CD4-positive, alpha-beta T cell (primary cell): ENCODE data around the gene TLCD1. TPM values are rescaled to one million over a fixed set of nuclear protein-coding genes. Genes with fewer than 3 reads are reported as not detected.

Source experiments
- ATAC-seq: fragments of 200-7000 bp; cut with Tn5 transposase; one replicate; pipeline ENCODE4 v1.10.0; 2022; ENCODE audit warnings: mild to moderate bottlenecking; ENCODE audit not compliant: poor library complexity
- CTCF ChIA-PET: fragments of 350-600 bp; sonication (Branson Sonifier 250); formaldehyde crosslinking; loops from one replicate; lab custom pipeline; 2021; ENCODE audit warnings: antibody characterized with exemption, inconsistent platforms; lab: Charles Lee
- POLR2A ChIA-PET: fragments of 350-600 bp; sonication (Branson Sonifier 250); formaldehyde crosslinking; loops from one replicate; lab custom pipeline; 2021; ENCODE audit warnings: antibody characterized with exemption, inconsistent platforms; lab: Charles Lee
- DNase-seq, 14 experiments: peaks; one replicate each; pipeline ENCODE4 v3.0.0-alpha.2; 2013 to 2020; ENCODE audit warnings: mixed read lengths in 2 of 14
- H3K27ac ChIP-seq, 2 donors: one replicate each; pipeline versions ENCODE4 v1.5.1 to v1.7.0; 2013; ENCODE audit warnings: low read length in 2 of 2, low read depth in 1 of 2, mild to moderate bottlenecking in 1 of 2
- H3K27me3 ChIP-seq, 2 experiments: 1 replicate in 1 of 2; 2 replicates in 1 of 2; pipeline versions ENCODE4 v1.6.1 to v1.7.0; 2013; ENCODE audit warnings: low read length in 2 of 2, control low read depth in 1 of 2, mild to moderate bottlenecking in 1 of 2, moderate library complexity in 1 of 2; ENCODE audit not compliant: insufficient read depth in 2 of 2, control insufficient read depth in 1 of 2
- H3K36me3 ChIP-seq: one replicate; pipeline ENCODE4 v1.6.1; 2013; ENCODE audit warnings: low read length, control low read depth; ENCODE audit not compliant: insufficient read depth
- H3K4me1 ChIP-seq: one replicate; pipeline ENCODE4 v1.6.1; 2013; ENCODE audit warnings: low read length, control low read depth; ENCODE audit not compliant: insufficient read depth
- H3K4me3 ChIP-seq: one replicate; pipeline ENCODE4 v1.5.1; 2013; ENCODE audit warnings: mild to moderate bottlenecking, low read length, moderate library complexity
- H3K9me3 ChIP-seq, 2 experiments: 1 replicate in 1 of 2; 2 replicates in 1 of 2; pipeline versions ENCODE4 v1.6.1 to v1.7.0; 2013; ENCODE audit warnings: low read length in 2 of 2, mild to moderate bottlenecking in 2 of 2, control low read depth in 1 of 2, moderate library complexity in 1 of 2; ENCODE audit not compliant: control insufficient read depth in 1 of 2, insufficient read depth in 1 of 2
- H3K27ac Mint-ChIP-seq: one replicate; pipeline ENCODE4 v1.8.0; 2020; ENCODE audit warnings: mixed read lengths
- H3K27me3 Mint-ChIP-seq: one replicate; pipeline ENCODE4 v1.8.0; 2021; ENCODE audit warnings: mixed read lengths
- H3K36me3 Mint-ChIP-seq: one replicate; pipeline ENCODE4 v1.8.0; 2021; ENCODE audit warnings: low read depth, mixed read lengths
- H3K4me1 Mint-ChIP-seq: one replicate; pipeline ENCODE4 v1.8.0; 2021; ENCODE audit warnings: low read depth, mixed read lengths
- H3K4me3 Mint-ChIP-seq: one replicate; pipeline ENCODE4 v1.8.0; 2020; ENCODE audit warnings: mild to moderate bottlenecking, mixed read lengths
- H3K9me3 Mint-ChIP-seq: one replicate; pipeline ENCODE4 v1.8.0; 2020; ENCODE audit warnings: mixed read lengths
- intact Hi-C, 2 experiments: fragments of 100-400 bp; cut with DNase I in 1 of 2; cut with micrococcal nuclease in 1 of 2; formaldehyde crosslinking; loops; one replicate each; pipeline versions ENCODE4 v1.15.1 to v1.9.0; 2023 to 2025; cut with DNase I, micrococcal nuclease
- total RNA-seq, 174 experiments: library from RNA in 2 of 174; stranded (reverse) in 2 of 174; gene quantifications; one replicate each; pipeline ENCODE4 v1.2.3 and lab custom pipeline; 2021 to 2026
- TF ChIP-seq, protein P1 (sequence below): fragments of 200-600 bp; IDR thresholded peaks from one replicate; pipeline ENCODE4 v1.8.0; 2022; ENCODE audit warnings: antibody characterized with exemption, mild to moderate bottlenecking

The TLCD1 gene
- total RNA-seq, 2 experiments from 2014 or later = 0.39 to 0.60 TPM

DNA sequence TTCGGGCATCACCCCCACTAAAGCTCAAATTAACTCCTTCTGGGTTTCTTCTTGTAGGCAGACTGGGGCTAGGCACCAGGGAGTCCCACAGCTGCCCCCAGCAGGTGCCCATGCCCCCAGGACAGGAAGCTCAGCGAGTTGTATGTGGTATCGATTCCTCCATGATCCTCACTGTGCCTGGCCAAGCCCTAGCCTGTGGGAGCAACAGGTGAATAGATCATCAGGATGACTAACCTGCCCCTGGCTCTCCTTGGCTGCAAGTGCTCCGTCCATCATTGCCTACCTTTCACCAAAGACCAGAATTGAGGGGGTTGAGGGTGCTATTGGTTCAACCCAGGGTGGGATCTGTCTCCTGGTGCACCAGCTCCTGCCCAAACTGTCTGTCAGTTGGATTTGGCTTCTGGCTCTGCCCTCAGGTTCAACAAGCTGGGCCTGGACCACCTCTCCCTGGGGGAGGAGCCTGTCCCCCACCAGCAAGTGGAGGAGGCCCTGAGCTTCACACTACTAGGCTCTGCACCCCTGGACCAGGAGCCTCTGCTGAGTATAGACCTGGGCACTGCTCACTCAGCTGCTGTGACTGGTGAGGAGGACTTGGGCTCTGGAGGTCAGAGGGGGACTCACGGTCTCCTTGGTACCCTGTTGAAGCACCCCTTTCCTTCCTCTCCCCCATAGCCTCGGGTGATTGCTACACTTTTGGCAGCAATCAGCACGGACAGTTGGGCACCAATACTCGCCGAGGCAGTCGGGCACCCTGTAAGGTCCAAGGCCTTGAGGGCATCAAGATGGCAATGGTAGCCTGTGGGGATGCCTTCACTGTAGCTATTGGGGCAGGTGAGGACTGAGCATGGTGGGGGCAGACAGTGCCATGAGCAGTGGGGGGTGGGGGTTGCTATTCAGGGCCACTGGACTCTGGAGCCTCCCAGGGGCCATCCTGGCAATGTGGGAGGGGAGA is 14.6 kb upstream of the TLCD1 start:
- Histone ChIP-seq H3K4me1 (peaks cover 51% of the 10 kb centered on the region), H3K9me3 (no peaks in the 10 kb centered on the region)

DNA sequence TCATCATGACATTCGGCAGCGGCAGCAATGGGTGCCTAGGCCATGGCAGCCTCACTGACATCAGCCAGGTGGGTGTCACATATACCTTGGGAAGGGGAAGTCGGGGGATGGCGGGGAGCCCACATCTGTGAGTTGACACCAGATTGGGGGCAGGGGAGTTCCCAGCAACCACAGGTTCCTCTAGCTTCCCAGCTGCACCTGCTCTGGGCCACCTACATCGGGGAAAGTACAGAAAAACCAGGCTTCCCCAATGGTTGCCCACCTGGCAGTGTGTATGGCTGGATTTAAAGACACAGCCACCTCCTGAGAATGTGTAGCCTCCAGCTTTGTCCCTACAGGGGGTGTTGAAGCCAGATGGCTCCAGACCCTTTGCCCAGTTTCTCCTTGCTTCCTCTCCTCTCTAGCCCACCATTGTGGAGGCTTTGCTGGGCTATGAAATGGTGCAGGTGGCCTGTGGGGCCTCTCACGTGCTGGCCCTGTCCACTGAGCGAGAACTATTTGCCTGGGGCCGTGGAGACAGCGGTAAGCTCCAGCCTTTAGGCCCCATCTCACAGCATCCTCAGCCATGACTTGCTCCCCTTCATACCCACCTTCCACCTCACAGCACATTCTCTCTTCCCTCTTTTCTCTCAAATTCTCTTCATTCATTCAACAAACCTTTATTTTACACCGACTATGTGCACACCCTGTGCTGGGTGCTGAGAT is 12.8 kb upstream of the TLCD1 start:
- intact Hi-C loops = no loop called here
- POLR2A ChIA-PET = interaction anchor here (1.1 to 1.3 kb wide), 2 partner anchors 10 to 13 kb away, joined by 3 read pairs; no protein-coding TSS in a partner anchor
- H3K4me1 ChIP-seq = peaks cover 36% of the 10 kb centered on the region
- CTCF ChIA-PET = interaction anchor here (1.2 to 1.3 kb wide), 2 partner anchors 11 to 12 kb away, joined by 4 read pairs; no protein-coding TSS in a partner anchor
- DNase-seq (peak in 5 of 14 experiments; percentile 36 to 90 (median 43)), ATAC-seq (peak; percentile 63)
- no peaks in the 10 kb centered on the region for H3K36me3 ChIP-seq
- Mint-ChIP-seq H3K4me3 (peak overlapping the region; percentile 17), H3K27me3 (no peaks in the 10 kb centered on the region), H3K27ac (peak overlapping the region; percentile 52), H3K4me1 (peaks cover 12% of the 10 kb centered on the region), H3K9me3 (no peaks in the 10 kb centered on the region), H3K36me3 (peaks cover 5% of the 10 kb centered on the region)
- H3K27ac ChIP-seq = no peak overlapping the region
- no peaks in the 10 kb centered on the region for H3K9me3 ChIP-seq
- H3K4me3 ChIP-seq = no peak overlapping the region
- TF ChIP-seq, protein P1, sequence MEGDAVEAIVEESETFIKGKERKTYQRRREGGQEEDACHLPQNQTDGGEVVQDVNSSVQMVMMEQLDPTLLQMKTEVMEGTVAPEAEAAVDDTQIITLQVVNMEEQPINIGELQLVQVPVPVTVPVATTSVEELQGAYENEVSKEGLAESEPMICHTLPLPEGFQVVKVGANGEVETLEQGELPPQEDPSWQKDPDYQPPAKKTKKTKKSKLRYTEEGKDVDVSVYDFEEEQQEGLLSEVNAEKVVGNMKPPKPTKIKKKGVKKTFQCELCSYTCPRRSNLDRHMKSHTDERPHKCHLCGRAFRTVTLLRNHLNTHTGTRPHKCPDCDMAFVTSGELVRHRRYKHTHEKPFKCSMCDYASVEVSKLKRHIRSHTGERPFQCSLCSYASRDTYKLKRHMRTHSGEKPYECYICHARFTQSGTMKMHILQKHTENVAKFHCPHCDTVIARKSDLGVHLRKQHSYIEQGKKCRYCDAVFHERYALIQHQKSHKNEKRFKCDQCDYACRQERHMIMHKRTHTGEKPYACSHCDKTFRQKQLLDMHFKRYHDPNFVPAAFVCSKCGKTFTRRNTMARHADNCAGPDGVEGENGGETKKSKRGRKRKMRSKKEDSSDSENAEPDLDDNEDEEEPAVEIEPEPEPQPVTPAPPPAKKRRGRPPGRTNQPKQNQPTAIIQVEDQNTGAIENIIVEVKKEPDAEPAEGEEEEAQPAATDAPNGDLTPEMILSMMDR = no peak
- no peaks in the 10 kb centered on the region for H3K27me3 ChIP-seq

More for the DNA sequence above, 14.6 kb upstream of the TLCD1 start:
- Mint-ChIP-seq H3K4me3 (no peak overlapping the region), H3K27me3 (no peaks in the 10 kb centered on the region), H3K9me3 (no peaks in the 10 kb centered on the region), H3K4me1 (peaks cover 24% of the 10 kb centered on the region), H3K27ac (no peak overlapping the region), H3K36me3 (peaks cover 5% of the 10 kb centered on the region)
- H3K27ac ChIP-seq = no peak overlapping the region
- POLR2A ChIA-PET = interaction anchor here (1.3 to 13.8 kb wide), 2 partner anchors 11 to 13 kb away, joined by 3 to 268 read pairs; partner anchors contain the start of genes NEK8 and TLCD1
- H3K4me3 ChIP-seq = no peak overlapping the region
- DNase-seq (no peak), ATAC-seq (no peak)
- CTCF ChIA-PET = interaction anchor here (1.1 to 2.0 kb wide), 2 partner anchors 9 to 14 kb away, joined by 3 to 6 read pairs; no protein-coding TSS in a partner anchor
- TF ChIP-seq, protein P1 = no peak
- intact Hi-C loops = loop anchor here in 1 of 2 experiments (10.0 kb wide), 1 partner anchor 844 kb away; the partner anchor contains the start of gene GIT1
- H3K27me3 ChIP-seq = no peaks in the 10 kb centered on the region
- H3K36me3 ChIP-seq = no peaks in the 10 kb centered on the region
